DND-41 (cell line): Measurements from ENCODE around the gene ERBB4.

Source experiments
- ATAC-seq: fragments of 200-7000 bp; cut with Tn5 transposase; 3 replicates; pipeline ENCODE4 v1.9.1; 2021; ENCODE audit warnings: low read depth; ENCODE audit not compliant: insufficient read depth
- DNase-seq: peaks from one replicate; pipeline ENCODE4 v3.0.0-alpha.2; 2020
- H2AFZ ChIP-seq: 2 replicates; pipeline ENCODE4 v1.6.0; 2012; ENCODE audit warnings: low read depth, low read length
- H3K27ac ChIP-seq: 2 replicates; pipeline ENCODE4 v1.5.1; 2012; ENCODE audit warnings: low read length, inconsistent platforms
- H3K27me3 ChIP-seq: fragments of 200-600 bp; sonication (generic); 2 replicates; pipeline ENCODE4 v1.6.0; 2012; ENCODE audit warnings: low read length, mild to moderate bottlenecking, inconsistent platforms; ENCODE audit not compliant: insufficient read depth, poor library complexity
- H3K36me3 ChIP-seq: 2 replicates; pipeline ENCODE4 v1.5.1; 2012; ENCODE audit warnings: low read length, inconsistent platforms; ENCODE audit not compliant: insufficient read depth
- H3K4me1 ChIP-seq: 2 replicates; pipeline ENCODE4 v1.5.1; 2012; ENCODE audit warnings: mild to moderate bottlenecking, low read length; ENCODE audit not compliant: insufficient read depth
- H3K4me2 ChIP-seq: 2 replicates; pipeline ENCODE4 v1.6.0; 2012; ENCODE audit warnings: mild to moderate bottlenecking, moderate library complexity, low read length, inconsistent platforms; ENCODE audit not compliant: insufficient read depth
- H3K4me3 ChIP-seq, 2 experiments: fragments of 200-600 bp in 1 of 2; shearing (Covaris generic) in 1 of 2; 2 replicates each; pipeline ENCODE4 v1.5.1; 2012 to 2016; ENCODE audit warnings: inconsistent platforms in 2 of 2, low read length in 2 of 2, mild to moderate bottlenecking in 2 of 2, low read depth in 1 of 2, moderate library complexity in 1 of 2
- H3K79me2 ChIP-seq: 2 replicates; pipeline ENCODE4 v1.6.0; 2012; ENCODE audit warnings: low read length, inconsistent platforms; ENCODE audit not compliant: insufficient read depth
- H3K9ac ChIP-seq: 2 replicates; pipeline ENCODE4 v1.6.0; 2012; ENCODE audit warnings: low read depth, mild to moderate bottlenecking, inconsistent platforms, low read length, moderate library complexity
- H3K9me3 ChIP-seq: 2 replicates; pipeline ENCODE4 v1.5.1; 2012; ENCODE audit warnings: low read length, moderate library complexity, mild to moderate bottlenecking, inconsistent platforms; ENCODE audit not compliant: insufficient read depth, severe bottlenecking
- H4K20me1 ChIP-seq: 2 replicates; pipeline ENCODE4 v1.6.0; 2012; ENCODE audit warnings: low read length; ENCODE audit not compliant: insufficient read depth
- CTCF ChIP-seq: IDR thresholded peaks from 2 replicates; pipeline ENCODE4 v1.5.1; 2012; ENCODE audit warnings: borderline replicate concordance, low read length, moderate library complexity, mild to moderate bottlenecking; ENCODE audit not compliant: poor library complexity, severe bottlenecking; ENCODE audit errors: extremely low read depth
- EZH2 ChIP-seq: IDR thresholded peaks from 3 replicates; pipeline ENCODE4 v1.6.1; 2012; ENCODE audit warnings: borderline replicate concordance, low read depth, mild to moderate bottlenecking, moderate library complexity, low read length, inconsistent platforms; ENCODE audit not compliant: severe bottlenecking

ERBB4 gene

DNA sequence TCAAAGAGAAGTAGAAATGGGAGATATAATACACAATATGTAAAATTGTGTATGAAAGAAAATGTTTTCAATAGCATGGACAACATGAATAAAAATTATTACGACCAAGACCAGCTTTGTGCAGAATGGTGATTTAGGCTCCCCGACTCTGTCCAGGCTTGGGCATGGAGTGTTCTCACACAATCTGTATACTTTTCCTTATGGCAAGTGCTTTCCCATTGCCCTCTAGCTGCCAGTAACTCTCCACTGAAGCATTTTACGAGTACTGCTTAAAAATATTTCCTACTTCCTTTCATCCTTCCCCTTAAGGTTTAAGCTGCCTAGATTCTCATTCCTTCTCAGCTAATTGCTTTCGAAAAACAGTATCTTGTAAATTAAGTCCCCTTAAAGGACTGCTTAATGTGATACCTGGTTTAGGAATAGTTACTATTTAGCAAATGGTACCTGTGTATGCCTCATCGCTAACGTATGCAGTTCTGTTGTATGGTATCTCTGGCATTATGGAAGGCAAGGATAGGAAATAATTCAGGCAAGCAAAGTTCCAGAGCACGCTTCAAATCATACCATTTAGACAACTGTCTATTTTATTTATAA, 714.6 kb downstream of the ERBB4 start:
- Histone ChIP-seq H3K9ac (no peak overlapping the region), H3K4me2 (no peak overlapping the region), H3K27me3 (no peaks in the 10 kb centered on the region), H3K4me3 (no peak overlapping the region), H3K79me2 (no peaks in the 10 kb centered on the region), H4K20me1 (no peaks in the 10 kb centered on the region), H2AFZ (no peak overlapping the region), H3K27ac (no peak overlapping the region), H3K9me3 (no peaks in the 10 kb centered on the region), H3K4me1 (no peaks in the 10 kb centered on the region), H3K36me3 (no peaks in the 10 kb centered on the region)
- no peak for DNase-seq
- TF ChIP-seq EZH2 (no peak), CTCF (no peak)
- ATAC-seq: no peak

DNA sequence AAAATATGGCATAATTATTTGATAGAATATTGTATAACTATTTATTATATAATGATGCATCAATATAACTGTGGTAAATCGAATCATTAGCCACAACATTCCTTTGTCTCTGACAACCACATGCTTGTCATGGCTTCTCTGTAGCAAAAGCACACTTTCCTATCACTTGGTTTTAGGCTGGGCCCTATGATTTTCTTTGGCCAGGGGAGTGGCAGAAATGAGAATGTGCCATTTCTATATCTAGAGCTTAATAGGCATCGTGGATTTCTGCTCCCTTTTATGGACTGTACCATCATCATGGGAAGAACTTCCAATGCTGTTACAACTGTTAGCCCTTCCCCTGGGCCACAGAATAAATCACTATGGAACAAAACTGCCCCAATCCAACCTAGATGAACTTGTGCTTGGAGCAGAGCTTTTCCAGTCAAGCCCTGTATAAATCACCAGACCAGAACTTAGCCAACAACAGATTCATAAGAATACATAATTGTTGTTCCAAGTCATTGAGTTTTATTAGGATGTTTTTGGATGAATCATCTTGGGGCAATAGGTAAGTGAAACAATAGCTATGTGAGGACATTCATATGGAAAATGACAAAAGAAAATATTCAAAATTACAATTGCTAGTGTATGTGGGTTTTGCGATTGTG, 715.8 kb downstream of the ERBB4 start:
- Histone ChIP-seq H4K20me1 (no peaks in the 10 kb centered on the region), H3K9ac (no peak overlapping the region), H3K79me2 (no peaks in the 10 kb centered on the region), H3K4me2 (no peak overlapping the region), H3K4me1 (no peaks in the 10 kb centered on the region), H3K4me3 (no peak overlapping the region), H3K27me3 (no peaks in the 10 kb centered on the region), H2AFZ (no peak overlapping the region), H3K27ac (no peak overlapping the region), H3K36me3 (no peaks in the 10 kb centered on the region), H3K9me3 (no peaks in the 10 kb centered on the region)
- DNase-seq (no peak), ATAC-seq (no peak)
- TF ChIP-seq EZH2 (no peak), CTCF (no peak)

- ATAC-seq (no peak), DNase-seq (no peak)
- no peaks in the 10 kb centered on the region for H3K4me1 ChIP-seq
- no peaks in the 10 kb centered on the region for H3K27me3 ChIP-seq
- no peaks in the 10 kb centered on the region for H3K36me3 ChIP-seq
- no peaks in the 10 kb centered on the region for H3K79me2 ChIP-seq
- H3K4me3 ChIP-seq: no peak overlapping the region
- no peaks in the 10 kb centered on the region for H4K20me1 ChIP-seq
- no peak overlapping the region for H3K4me2 ChIP-seq
- H2AFZ ChIP-seq: no peak overlapping the region
- TF ChIP-seq EZH2 (no peak), CTCF (no peak)
- no peak overlapping the region for H3K9ac ChIP-seq
- no peaks in the 10 kb centered on the region for H3K9me3 ChIP-seq
- no peak overlapping the region for H3K27ac ChIP-seq
Observed at GRCh38 chr2:211816754-211817153, 721.8 kb downstream of the ERBB4 start.
